GM19328 (cell line): ENCODE results near the gene BLVRB.
"Not testable (repeated sequence)": the region's sequence is repeated elsewhere in the genome, so short reads cannot be mapped to it uniquely, and the experiment has no call there.

Source experiments
- ATAC-seq: cut with Tn5 transposase; IDR thresholded peaks from one replicate; pipeline ENCODE4 v1.9.1; 2021; ENCODE audit warnings: mild to moderate bottlenecking, moderate library complexity; ENCODE audit not compliant: unreplicated experiment

Gene BLVRB

GRCh38 chr19:40465557-40466218 lies at the start of gene BLVRB:
Gene BLVRB (minus strand): TSS chr19:40465745. CDS start chr19:40465688, 57 bp downstream.
- peak; percentile 87 for ATAC-seq

GRCh38 chr19:40513741-40514315 lies 48.3 kb upstream of the BLVRB start:
- no peak for ATAC-seq

GRCh38 chr19:40513345-40513678 lies 47.8 kb upstream of the BLVRB start:
- no peak for ATAC-seq

- no peak for ATAC-seq
Observed at GRCh38 chr19:40512473-40513344, 47.2 kb upstream of the BLVRB start.

GRCh38 chr19:40512110-40512472 lies 46.5 kb upstream of the BLVRB start:
- no peak for ATAC-seq

- ATAC-seq, result no peak
Observed at GRCh38 chr19:40511487-40511886, 45.9 kb upstream of the BLVRB start.

GRCh38 chr19:40510526-40511115 lies 45.1 kb upstream of the BLVRB start:
- ATAC-seq, result no peak

GRCh38 chr19:40508739-40509260 lies 43.3 kb upstream of the BLVRB start:
- ATAC-seq, result no peak

- ATAC-seq, result no peak
Observed at GRCh38 chr19:40507892-40508291, 42.3 kb upstream of the BLVRB start.

- ATAC-seq, result no peak
Observed at GRCh38 chr19:40506099-40506498, 40.6 kb upstream of the BLVRB start.

GRCh38 chr19:40503320-40503695 lies 37.8 kb upstream of the BLVRB start:
- ATAC-seq, result no peak

- ATAC-seq, result no peak
Observed at GRCh38 chr19:40502647-40503319, 37.2 kb upstream of the BLVRB start.

- ATAC-seq, result no peak
Observed at GRCh38 chr19:40502081-40502480, 36.5 kb upstream of the BLVRB start.

GRCh38 chr19:40501599-40501998 lies 36.1 kb upstream of the BLVRB start:
- ATAC-seq, result no peak

- not testable (repeated sequence) for ATAC-seq
Observed at GRCh38 chr19:40500678-40501530, 35.4 kb upstream of the BLVRB start.

GRCh38 chr19:40499320-40499719 lies 33.8 kb upstream of the BLVRB start:
- no peak for ATAC-seq

- ATAC-seq, result no peak
Observed at GRCh38 chr19:40497214-40497613, 31.7 kb upstream of the BLVRB start.

GRCh38 chr19:40494191-40494838 lies 28.8 kb upstream of the BLVRB start:
- ATAC-seq, result no peak

GRCh38 chr19:40493778-40494177 lies 28.2 kb upstream of the BLVRB start:
- no peak for ATAC-seq
